ENCODE measurements around the gene MS4A7.

- TF ChIP-seq POLR2A (IDR thresholded peaks at IDR 0.05; ENCODE audit: low read depth, low read length) (no peak), CTCF (conservative IDR thresholded peaks at IDR 0.05; ENCODE audit: low read depth, low read length) (no peak), RFX5 (IDR thresholded peaks at IDR 0.05; ENCODE audit: low read depth, low read length) (no peak), CEBPB (IDR thresholded peaks at IDR 0.05; ENCODE audit: low read depth, low read length) (no peak), USF2 (IDR thresholded peaks at IDR 0.05; ENCODE audit: low read depth, low read length) (no peak), ELK1 (IDR thresholded peaks at IDR 0.05; ENCODE audit: borderline replicate concordance, low read depth, low read length) (no peak), MAZ (IDR thresholded peaks at IDR 0.05; ENCODE audit: borderline replicate concordance, low read depth, low read length) (no peak), SMC3 (IDR thresholded peaks at IDR 0.05; ENCODE audit: low read depth, low read length) (no peak), RCOR1 (IDR thresholded peaks at IDR 0.05; ENCODE audit: insufficient replicate concordance, low read length) (no peak), MAFK (IDR thresholded peaks at IDR 0.05; ENCODE audit: low read depth, low read length) (no peak), BHLHE40 (IDR thresholded peaks at IDR 0.05; ENCODE audit: low read depth, low read length) (no peak), RAD21 (IDR thresholded peaks at IDR 0.05; ENCODE audit: low read length) (no peak), FOS (IDR thresholded peaks at IDR 0.05; ENCODE audit: low read depth, low read length) (no peak), MXI1 (IDR thresholded peaks at IDR 0.05; ENCODE audit: borderline replicate concordance, low read depth, low read length) (no peak)
These were observed 14.0 kb downstream of the MS4A7 start for GRCh38 chr11:60392361-60392760.
